UCSD-AML1 (cell line): ENCODE measurements around the gene USP22.
"Not testable (repeated sequence)": the region's sequence is repeated elsewhere in the genome, so short reads cannot be mapped to it uniquely, and the experiment has no call there.

Experiments
- DNase-seq: peaks from one replicate; lab custom pipeline; 2025; ENCODE audit not compliant: unreplicated experiment; lab: John Stamatoyannopoulos, UW

Gene USP22

DNA sequence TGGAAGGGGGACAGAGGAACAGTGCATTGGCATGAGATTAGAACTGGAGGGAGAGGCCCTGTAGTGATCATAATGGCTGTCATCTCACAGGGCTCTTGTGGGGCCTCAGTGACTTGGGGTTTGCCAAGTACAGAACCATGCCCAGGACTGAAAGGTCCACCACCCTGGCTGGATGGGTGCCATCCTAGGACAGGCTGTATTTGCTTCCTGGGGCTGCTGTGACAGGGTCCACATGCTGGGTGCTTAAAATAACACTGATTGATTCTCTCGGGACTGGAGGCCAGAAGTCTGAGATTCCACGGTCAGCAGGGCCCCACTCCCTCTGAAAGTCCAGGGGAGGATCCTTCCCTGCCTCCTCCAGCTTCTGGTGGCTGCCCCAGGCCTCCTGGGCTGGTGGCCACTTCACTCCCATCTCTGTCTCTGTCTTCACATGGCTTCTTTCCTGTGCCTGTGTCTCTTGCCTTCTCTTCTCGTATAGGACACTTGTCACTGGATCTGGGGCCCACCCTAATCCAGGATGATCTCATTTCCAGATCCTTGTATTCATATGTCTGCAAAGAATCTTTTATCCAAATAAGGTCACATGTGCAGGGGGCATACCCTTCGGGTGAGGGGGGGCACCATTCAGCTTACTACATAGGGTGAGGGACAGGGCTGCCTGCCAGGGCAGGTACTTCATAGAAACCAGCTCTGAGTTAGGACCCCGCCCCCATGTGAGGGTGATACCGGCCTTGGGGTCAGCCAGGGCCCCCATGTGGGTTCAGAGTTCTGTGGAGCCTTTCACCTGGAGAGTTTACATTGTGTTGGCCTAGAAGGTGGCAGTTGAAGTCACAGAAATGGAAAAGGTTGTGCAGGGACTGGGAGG lies 52.6 kb downstream of the USP22 start:
- DNase-seq = no peak

DNA sequence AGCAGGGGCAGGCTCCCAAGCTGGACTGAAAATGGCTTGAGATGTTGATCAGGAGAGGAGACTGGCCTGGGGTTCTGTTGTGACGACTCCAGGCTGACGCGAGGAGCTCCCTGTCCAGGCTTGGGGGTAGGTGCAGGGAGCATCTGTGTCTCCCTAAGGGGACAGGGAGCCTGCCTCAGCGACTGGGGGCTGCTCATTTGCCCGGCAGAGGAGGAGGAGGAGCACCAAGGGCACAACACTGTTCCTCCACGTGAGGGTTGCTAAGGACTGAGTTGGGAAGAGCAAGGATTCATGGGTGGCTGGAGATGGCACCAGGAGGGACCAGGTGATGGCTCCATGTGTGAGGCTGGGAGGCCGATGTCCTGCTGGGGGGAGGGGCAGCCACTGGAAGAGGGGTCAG lies 53.3 kb downstream of the USP22 start:
- no peak for DNase-seq

DNA sequence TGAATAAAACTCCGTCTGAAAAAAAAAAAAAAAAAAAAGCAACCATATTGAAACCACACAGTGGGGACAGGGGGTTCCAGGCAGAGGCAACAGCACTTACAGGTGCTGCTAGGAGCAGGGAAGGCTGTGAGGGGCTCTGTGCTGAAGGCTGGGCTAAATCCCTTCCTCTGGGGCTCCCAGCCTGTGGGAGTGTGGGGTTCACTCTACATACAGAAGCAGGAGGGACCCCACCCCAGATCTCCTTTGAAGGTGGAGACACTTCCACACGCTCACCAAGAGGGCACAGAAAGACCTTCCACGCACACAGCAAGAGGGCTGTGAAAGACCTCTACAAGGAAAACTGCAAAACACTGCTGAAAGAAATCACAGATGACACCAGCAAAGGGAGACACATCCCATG lies 53.9 kb downstream of the USP22 start:
- DNase-seq = no peak

DNA sequence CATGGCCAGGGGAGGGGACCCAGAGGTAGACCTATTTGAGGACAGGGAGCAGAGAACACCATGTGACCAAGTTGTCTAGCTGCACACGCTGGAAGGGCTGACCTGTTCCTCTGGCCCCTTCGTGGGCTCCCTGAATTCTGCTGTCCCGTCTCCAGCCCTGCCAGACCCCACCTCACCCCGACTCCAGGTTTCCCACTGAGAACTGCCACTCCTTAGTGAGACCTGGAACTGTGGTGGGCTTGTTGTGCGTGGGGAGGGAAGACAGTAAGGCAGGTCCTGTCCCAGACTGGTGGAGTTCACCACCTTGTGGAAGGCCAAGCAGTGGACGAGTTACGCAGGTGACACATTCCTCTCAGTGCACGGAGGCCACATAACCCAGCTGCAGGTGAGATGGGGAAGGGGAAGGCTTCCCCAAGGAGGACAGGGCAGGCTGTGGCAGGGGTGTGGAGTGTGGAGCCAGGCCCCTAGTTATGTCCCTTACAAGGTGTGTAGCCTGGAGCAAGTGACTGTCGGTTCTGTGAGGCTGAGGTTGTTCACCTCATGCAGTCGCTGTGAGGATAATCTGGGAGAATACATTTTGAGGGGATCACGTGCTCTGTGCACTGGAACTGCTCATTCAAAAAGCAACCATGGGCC lies 54.7 kb downstream of the USP22 start:
- no peak for DNase-seq

DNA sequence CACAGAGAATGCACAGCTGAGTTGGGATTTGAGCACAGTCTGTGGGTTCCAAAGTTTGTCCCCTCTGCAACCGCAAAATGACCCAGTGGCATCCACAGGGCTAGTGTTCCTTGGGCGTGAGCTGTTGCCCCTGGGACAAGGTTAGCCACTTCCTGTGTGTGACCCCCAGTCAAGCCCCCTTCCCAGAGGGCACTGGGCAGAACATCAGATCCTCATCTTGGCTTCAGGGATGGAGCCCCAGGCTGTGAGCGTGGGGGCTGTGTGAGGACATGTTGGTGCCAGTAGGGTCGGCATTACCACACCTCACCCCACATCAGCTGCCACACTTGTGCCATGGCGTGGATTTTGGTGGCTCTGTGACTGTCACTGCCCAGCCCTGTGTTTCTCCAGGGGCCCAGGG lies 55.3 kb downstream of the USP22 start:
- DNase-seq = no peak

DNA sequence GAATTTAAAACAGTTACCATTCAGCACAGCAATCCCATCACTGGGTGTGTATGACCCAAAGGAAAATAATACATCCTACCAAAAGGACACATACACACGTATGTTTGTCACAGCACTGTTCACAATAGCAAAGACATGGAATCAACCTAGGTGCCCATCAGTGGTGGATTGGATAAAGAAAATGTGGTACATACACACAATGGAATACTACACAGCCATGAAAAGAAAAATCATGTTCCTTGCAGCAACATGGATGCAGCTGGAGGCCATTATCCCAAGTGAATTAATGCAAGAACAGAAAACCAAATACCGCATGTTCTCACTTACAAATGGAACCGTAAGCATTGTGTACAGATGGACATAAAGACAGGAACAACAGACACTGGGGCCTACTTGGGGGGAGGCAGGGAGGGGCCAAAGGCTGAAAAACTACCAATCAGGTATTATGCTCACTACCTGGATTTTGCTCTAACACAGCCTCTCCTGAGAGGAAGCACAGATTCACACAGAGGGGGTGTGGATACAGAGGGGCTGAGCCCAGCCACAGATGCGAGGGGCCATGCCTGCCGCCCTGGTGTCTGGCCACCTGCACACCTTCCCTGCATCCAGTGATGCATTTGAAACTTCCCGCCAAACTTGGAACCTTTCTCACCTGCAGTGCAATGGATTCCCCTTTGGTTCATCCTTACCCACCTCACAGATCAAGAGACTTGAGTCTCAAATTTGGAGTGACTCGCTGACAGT lies 55.9 kb downstream of the USP22 start:
- DNase-seq = no peak

DNA sequence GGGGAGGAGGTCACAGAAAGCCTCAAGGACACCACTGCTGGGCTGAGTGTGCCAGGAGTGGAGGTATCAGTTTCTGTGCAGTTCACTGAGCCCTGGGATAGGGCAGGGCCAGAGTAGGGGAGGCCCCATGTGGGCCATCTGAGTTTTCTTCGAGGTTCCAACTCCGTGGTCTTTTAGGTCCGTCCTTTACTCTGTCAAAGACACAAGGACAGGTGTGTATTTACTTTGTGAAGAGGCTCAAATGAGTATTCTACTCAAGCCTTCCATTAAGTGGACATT lies 59.5 kb downstream of the USP22 start:
- no peak for DNase-seq

DNA sequence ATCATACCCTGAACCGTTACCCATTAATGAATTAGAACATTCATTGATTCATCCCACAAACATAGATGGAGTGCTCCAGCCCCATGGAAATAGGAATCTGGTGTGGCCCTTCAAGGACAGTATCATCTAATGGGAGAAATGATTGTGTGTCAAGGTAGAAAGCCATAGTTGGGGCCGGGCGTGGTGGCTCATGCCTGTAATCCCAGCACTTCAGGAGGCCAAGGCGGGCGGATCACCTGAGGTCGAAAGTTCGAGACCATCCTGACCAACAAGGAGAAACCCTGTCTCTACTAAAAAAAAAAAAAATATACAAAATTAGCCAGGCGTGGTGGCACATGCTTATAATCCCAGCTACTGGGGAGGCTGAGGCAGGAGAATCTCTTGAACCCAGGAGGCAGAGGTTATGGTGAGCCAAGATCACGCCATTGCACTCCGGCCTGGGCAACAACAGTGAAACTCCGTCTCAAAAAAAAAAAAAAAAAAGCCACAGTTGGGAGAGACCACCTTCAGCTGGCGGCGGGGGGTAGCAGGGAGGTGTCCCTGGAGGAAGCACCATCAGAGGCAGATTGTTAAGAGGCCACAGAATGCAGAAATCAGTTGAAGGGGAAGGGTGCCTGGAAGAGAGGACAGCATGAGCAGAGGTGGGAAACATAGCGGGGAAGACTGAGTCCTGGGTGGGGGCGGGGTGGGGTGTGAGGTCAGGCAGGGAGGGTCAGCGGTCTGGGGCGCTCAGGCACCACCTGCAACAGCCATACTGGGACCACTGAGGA lies 60.0 kb downstream of the USP22 start:
- DNase-seq = no peak

DNA sequence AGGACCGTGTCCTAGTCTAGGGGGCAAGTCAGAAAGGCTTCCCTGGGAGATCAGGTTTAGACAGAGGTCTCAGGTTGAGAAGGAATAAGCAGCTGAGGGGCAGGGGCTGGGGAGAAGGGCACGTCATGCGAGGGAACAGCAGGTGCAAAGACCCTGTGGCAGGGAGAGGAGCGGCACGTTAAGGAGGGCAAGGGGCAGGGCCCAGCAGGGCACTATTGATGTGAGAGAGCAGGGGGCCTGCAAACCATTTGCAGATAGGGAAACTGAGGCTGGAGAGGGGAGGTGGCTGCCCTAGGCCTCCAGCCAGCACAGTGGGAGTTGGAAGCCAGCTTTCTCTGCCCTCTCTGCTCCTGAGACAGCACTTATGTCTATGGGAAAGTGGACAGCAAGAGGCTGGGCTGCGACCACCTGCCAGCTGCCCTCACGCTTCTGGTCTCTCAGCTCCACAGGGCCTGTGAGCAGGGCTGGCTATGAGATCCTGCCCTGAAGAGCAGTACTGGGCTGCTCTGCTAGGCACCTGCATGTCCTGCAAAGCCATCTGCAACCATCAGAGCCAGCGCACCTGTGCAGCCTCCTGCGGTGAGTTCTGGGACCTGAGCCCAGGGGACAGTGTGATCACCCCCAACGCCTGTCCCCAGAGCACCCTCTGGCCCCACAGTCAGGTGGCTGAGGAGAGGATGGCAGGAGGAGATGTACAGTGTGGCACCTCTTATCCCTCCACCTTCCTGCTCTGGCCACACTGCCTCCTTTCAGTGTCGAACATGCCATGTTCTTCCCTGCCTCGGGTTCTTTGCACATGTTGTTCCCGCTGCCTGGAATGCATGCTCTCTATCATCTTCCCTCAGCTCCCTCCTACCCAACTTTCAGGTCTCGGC lies 61.5 kb downstream of the USP22 start:
- no peak for DNase-seq

DNA sequence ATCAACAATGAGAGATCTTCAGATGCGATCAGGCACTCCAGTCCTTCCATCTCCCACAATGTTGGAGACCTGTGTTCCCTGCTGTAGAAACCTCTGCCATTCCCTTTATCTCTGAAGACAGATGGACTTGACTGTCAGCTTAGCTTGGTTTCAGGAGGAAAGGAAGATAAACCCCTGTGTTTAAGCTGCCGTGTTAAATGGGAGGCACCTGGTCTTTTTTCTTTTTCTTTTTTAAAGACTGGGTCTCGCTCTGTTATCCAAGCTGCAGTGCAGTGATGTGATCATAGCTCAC lies 63.1 kb downstream of the USP22 start:
- DNase-seq = no peak

DNA sequence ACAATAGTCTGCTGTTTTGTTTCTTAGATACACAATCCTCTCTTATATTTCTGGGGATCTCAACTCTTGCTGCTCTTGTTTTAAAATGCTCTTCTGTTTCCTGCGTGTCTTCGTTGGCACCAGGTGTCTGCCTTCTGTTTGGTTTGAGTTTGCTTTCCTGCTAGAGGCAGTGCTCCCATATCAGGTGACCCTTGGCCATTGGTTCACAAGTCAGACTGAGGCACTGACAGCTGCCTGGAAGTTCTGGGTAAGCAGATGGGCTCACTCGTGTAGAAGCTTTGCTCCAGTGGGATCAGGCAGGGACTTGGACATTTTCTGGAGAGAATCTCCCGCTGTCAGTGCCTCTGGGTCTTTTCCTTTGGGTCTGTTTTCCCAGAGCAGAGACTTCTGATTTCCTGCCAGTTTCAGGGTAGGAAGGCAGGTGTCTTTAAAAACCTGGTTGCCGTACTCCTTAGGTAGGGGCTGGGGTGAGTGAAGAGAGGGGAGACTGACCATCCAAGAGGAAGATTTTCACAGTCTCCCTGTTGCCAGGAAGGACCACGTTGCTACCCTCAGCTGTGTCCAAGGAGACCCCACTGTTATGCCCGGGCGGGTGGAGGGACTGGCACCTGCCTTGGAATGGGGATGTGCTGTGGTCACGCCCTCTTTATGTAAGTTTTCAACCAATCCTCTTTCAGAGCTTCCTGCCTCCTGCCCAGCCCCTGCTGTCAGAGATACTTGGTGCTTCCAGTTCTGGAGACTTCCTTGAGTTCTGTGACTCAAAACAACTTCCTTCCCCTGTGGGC lies 63.6 kb downstream of the USP22 start:
- not testable (repeated sequence) for DNase-seq

DNA sequence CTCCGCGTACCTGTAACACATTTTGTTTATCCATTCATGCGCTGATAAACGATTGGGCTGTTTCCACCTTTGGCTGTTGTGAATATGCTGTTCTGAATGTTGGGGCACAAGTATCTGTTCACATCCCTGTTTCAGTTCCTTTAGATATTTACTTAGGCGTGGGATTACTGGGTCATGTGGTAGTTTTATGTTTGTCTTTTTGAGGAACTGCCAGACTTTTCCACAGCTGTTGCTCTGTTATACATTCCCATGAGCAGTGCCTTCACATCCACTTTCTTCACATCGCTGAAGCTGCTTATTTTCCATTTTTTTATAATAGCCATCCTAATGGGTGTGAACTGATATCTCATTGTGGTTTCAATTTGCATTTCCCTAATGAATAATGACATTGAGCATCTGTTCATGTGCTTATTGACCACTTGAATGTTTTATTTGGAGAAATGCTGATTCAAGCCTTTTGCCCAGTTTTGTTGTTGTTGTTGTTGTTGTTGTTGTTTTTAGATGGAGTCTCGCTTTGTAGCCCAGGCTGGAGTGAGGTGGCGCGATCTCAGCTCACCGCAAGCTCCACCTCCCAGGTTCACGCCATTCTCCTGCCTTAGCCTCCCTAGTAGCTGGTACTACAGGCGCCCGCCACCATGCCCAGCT lies 65.1 kb downstream of the USP22 start:
- DNase-seq = not testable (repeated sequence)

DNA sequence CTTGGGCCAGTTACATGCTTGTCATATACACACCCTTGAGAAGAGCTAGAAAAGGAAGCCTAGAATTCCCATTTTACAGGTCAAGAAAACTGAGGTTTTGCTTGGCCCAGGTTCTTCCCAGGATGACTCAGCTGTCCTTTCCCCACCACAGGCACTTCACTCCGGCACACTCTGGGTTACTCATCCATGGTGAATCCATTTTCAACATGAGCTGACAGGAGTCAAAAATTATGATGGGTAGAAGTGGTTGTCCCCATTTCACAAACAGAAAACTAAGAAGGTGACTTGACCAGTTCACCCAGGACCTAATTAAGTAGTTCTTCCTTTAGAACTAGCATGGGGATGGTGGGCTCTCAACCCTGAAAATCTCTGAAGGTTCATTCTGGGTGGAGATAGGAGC lies 67.2 kb downstream of the USP22 start:
- DNase-seq = no peak

DNA sequence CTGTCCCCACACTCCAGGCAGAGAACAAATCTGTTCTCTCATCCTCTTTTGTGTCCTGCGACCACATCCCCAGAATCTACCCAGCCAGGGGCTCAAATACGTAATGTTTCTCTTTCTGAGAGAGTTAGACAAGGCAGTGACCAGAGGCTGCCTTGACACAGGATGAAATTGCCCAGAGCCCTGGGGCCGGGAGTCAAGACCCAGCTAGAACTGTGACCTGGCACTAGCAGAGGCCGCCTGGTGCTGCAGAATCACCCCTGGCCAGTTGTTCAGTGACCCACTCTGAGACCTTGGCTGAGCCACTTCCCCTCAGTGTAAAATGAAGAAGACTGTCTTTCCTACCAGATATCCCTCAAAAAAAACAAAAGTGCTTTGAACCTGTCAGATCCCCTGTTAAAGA lies 72.5 kb downstream of the USP22 start:
- no peak for DNase-seq

DNA sequence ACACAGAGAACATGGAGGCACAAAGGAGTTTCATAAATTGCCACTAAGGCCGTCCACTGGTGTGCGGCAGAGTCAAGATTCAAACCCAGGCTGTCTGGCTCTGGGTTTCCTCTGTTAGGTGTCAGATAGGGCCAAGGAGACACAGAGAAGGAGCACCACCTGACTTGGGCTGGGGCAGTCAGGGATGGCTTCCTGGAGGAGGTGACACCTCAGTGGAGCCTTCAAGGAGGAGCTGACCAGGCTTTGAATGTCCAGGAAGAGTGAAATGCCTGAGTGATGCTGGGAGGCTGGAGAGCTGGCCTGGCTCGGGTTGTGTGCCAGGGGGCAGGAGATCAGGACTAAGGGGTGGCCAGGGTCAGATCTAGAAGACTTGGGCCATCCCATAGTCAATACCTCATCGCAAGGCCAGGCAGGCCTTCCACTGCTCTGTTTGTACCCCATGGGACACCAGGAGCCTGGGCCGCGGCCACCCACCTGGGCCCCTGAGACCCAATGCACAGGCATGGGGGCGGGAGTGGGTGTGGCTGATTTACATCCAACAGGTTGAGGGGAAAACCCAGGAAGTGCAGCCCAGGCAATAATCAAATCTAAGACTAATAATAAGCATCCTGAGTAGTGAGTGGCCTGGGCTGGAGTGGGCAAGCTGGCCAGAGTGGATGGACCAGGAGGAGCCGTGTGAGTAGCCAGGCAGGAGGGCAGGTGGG lies 73.7 kb downstream of the USP22 start:
- no peak for DNase-seq

DNA sequence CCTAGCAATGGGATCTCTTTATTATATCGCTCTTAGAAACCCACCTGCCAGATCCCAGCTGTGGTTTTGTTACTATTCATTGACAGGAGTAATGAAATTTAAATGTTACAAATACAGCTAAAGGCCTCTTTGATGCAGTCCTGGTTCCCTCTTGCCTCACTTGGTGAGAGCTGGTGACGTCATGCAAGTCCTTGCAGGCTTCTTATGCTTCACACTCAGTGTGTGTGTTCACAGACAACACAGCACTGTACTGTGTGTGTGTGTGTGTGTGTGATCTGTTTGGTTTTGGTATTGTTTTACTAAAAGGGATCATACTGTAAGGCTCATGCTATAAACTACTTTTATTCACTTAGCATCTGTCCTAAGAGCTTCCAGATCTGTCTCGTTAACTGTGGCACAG lies 75.0 kb downstream of the USP22 start:
- no peak for DNase-seq

DNA sequence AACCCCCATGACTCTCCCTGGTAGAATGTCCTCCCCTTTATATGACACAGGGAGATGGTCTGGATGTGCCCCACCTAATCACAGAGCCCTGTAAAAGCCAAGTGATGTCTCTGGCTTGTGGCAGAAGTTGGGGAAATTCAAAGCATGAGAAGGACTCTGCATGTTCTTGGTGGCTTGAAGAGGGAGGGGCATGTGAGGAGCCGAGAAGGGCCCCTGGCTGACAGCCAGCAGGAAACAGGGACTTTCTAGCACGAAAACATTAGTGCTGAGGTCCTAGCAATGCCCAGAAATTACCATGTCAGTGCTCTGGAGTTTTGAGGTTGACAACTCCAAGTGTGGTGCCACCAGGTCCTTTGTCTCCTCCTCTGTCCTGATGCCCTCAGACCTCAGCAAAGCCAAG lies 75.9 kb downstream of the USP22 start:
- no peak for DNase-seq

DNA sequence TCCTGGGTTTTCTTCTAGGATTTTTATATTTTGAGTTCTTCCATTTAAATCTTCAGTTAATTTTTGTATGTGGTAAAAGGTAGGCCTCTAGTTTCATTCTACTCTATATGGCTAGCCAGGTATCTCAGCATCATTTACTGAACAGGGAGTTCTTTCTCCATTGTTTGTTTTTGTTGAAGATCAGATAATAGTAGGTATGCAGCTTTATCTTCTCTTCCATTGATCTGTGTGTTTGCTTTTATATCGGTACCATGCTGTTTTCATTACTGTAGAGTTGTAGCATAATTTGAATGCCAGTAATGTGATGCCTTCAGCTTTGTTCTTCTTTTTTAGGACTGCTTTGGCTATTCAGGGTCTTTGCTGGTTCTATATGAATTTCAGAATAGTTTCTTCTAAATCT lies 77.3 kb downstream of the USP22 start:
- DNase-seq = no peak

DNA sequence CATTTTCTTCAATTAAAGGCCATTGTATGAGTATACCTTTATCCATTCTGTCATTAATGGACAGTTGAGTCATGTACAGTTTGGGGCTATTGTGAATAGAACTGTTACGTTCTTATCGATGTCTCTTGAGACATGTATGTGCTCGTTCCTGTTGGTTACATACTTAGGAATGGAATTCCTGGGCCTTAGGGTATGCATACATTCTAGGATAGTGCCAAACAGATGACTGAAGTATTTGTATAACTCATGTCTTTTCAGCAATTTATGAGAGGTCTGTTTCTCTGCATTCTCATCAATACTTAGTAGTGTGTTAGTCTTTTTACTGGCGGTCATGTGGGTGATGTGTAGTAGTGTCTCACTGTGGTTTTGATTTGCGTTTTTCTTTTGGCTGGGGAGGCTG lies 81.2 kb downstream of the USP22 start:
- no peak for DNase-seq
